Common myeloid progenitor, CD34-positive (primary cell): ENCODE results near the gene LUM.
"Not testable (repeated sequence)": the region's sequence is repeated elsewhere in the genome, so short reads cannot be mapped to it uniquely, and the experiment has no call there.

ENCODE experiments used
- CTCF ChIA-PET: fragments of 350-600 bp; sonication (Branson Sonifier 250); formaldehyde crosslinking; loops from one replicate; lab custom pipeline; 2021; ENCODE audit warnings: antibody characterized with exemption; lab: Charles Lee
- POLR2A ChIA-PET: fragments of 350-600 bp; sonication (Branson Sonifier 250); formaldehyde crosslinking; loops from one replicate; lab custom pipeline; 2021; ENCODE audit warnings: antibody characterized with exemption; lab: Charles Lee
- DNase-seq, 3 donors: peaks; one replicate each; pipeline versions ENCODE4 v3.0.0 to v3.0.0-alpha.2; 2013
- H3K27ac ChIP-seq, 2 experiments: 1 replicate in 1 of 2; 2 replicates in 1 of 2; pipeline ENCODE4 v1.7.0; 2013; ENCODE audit warnings: inconsistent platforms in 2 of 2, low read length in 2 of 2, mild to moderate bottlenecking in 2 of 2, low read depth in 1 of 2, moderate library complexity in 1 of 2; ENCODE audit not compliant: severe bottlenecking in 2 of 2, insufficient read depth in 1 of 2, poor library complexity in 1 of 2
- H3K27me3 ChIP-seq, 5 experiments: replicated peaks in 2 of 5; 1 replicate in 3 of 5; 2 replicates in 2 of 5; pipeline versions ENCODE4 v1.6.1 to v1.7.0; 2013; ENCODE audit warnings: low read length in 4 of 5, mild to moderate bottlenecking in 2 of 5, moderate library complexity in 2 of 5, inconsistent platforms in 1 of 5; ENCODE audit not compliant: insufficient read depth in 5 of 5, control insufficient read depth in 4 of 5
- H3K36me3 ChIP-seq, 4 experiments: 1 replicate in 2 of 4; 2 replicates in 2 of 4; pipeline versions ENCODE4 v1.6.1 to v1.7.0; 2013; ENCODE audit warnings: low read length in 3 of 4, control low read depth in 1 of 4, mild to moderate bottlenecking in 1 of 4; ENCODE audit not compliant: control insufficient read depth in 4 of 4, insufficient read depth in 4 of 4
- H3K4me1 ChIP-seq, 4 experiments: 1 replicate in 3 of 4; 2 replicates in 1 of 4; pipeline versions ENCODE4 v1.6.1 to v1.7.1; 2013; ENCODE audit warnings: low read length in 3 of 4, mild to moderate bottlenecking in 3 of 4, control low read depth in 1 of 4, inconsistent platforms in 1 of 4, moderate library complexity in 1 of 4; ENCODE audit not compliant: control insufficient read depth in 4 of 4, insufficient read depth in 4 of 4; ENCODE audit errors: control extremely low read depth in 1 of 4
- H3K4me3 ChIP-seq, 7 experiments: 1 replicate in 4 of 7; 2 replicates in 3 of 7; pipeline versions ENCODE4 v1.5.1 to v1.7.0; 2013; ENCODE audit warnings: mild to moderate bottlenecking in 7 of 7, low read length in 6 of 7, moderate library complexity in 6 of 7, inconsistent platforms in 2 of 7, low read depth in 2 of 7, control low read depth in 1 of 7; ENCODE audit not compliant: insufficient read depth in 4 of 7, control insufficient read depth in 1 of 7; ENCODE audit errors: extremely low read depth in 1 of 7
- H3K9me3 ChIP-seq, 5 experiments: 1 replicate in 4 of 5; 2 replicates in 1 of 5; pipeline versions ENCODE4 v1.6.1 to v1.7.1; 2013; ENCODE audit warnings: low read length in 4 of 5, mild to moderate bottlenecking in 2 of 5, inconsistent platforms in 1 of 5, low read depth in 1 of 5, moderate library complexity in 1 of 5; ENCODE audit not compliant: control insufficient read depth in 4 of 5, insufficient read depth in 2 of 5; ENCODE audit errors: control extremely low read depth in 1 of 5
- WGBS: methylation state at CpG from one replicate; pipeline ENCODE4 v1.1.5; 2013; ENCODE audit not compliant: insufficient coverage; 5-methylcytosine and 5-hydroxymethylcytosine counted together

The LUM gene

DNA sequence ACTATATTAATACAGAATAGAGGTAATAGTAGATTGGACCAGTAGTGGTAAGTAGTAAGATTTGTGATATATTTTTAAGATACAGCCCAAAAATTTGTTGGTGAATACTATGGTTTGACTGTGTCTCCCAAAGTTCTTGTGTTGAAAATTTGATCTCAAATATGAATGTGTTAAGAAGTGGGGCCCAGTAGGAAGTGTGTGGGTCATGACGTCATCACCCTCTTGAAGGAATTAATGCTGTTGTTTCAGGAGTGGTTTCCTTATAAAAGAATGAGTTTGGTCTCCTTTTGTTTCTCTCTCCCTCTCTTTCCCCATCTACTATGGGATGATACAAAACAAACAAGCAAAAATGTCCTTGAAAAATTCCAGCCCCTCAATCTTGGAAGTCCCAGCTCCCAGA is 16.3 kb downstream of the LUM start:
- peaks cover 0 to 2% (median 0%) of the 10 kb centered on the region in 4 experiments for H3K36me3 ChIP-seq
- peaks cover 0 to 12% (median 4%) of the 10 kb centered on the region in 4 experiments for H3K4me1 ChIP-seq
- WGBS: no CpG with 5 or more reads among the region's 1 CpG
- no peak for DNase-seq
- no peak overlapping the region for H3K27ac ChIP-seq
- no peaks in the 10 kb centered on the region for H3K27me3 ChIP-seq
- POLR2A ChIA-PET: no interaction called here
- no peak overlapping the region for H3K4me3 ChIP-seq
- peaks cover 0 to 14% (median 2%) of the 10 kb centered on the region in 5 experiments for H3K9me3 ChIP-seq
- CTCF ChIA-PET: interaction anchor here (1.4 kb wide), 1 partner anchor 14 kb away, joined by 4 read pairs; no protein-coding TSS in a partner anchor

DNA sequence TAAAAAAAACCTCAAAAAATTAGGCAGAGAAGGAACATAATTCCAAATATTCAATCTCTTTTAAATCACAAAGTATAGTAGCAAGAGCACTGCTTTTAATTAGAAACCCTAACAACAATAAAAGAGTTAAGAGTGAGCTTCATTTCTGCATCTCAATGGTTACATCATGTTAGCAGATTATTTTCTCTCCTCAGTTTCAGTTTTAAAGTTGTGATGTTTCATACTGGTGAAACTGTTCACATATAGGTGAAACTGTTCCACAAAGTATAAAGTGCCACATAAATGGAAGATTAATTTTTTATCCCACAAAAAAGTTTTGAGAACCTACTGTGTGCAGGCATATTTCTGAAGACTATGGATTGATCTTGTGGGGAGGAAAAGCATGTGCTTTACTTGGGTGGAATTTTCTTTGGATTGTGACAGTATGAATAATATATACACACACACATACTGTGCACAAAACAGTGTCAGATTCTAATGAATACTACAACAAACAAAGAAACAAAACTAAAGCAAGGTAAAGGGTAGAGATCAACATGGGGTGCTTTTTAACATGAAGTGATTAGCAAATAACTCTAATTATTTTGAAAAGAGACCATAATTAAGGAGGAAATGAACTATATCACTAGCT is 17.1 kb downstream of the LUM start:
- DNase-seq: peak in 2 of 3 donors; percentile 32 to 52
- CTCF ChIA-PET: interaction anchor here (1.4 kb wide), 1 partner anchor 15 kb away, joined by 4 read pairs; no protein-coding TSS in a partner anchor
- Histone ChIP-seq H3K4me1 (peaks cover 0 to 12% (median 4%) of the 10 kb centered on the region in 4 experiments), H3K36me3 (peaks cover 0 to 2% (median 0%) of the 10 kb centered on the region in 4 experiments), H3K4me3 (peak overlapping the region in 1 of 7 experiments; percentile 47), H3K27ac (peak overlapping the region in 1 of 2 experiments; percentile 32), H3K9me3 (peaks cover 0 to 22% (median 2%) of the 10 kb centered on the region in 5 experiments), H3K27me3 (no peaks in the 10 kb centered on the region)
- POLR2A ChIA-PET: no interaction called here

DNA sequence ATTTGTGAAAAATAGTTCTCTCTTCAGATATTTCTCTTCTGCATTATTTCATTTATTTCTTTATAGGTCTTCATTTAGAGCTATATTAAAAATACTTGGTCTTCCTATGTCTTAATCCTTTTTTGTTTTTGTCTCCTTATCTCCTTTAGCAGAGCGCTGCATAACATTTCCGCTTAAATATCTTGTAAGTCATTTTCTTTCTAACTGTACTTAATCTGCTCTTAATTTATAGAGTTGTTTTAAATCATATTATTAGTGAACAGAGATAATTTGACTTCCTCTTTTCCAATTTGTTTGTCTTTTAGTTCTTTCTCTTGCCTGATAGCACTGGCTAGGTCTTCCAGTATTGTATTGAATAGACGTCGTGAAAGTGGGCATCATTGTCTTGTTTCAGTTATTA is 18.0 kb downstream of the LUM start:
- peaks cover 0 to 26% (median 3%) of the 10 kb centered on the region in 5 experiments for H3K9me3 ChIP-seq
- H3K27me3 ChIP-seq: no peaks in the 10 kb centered on the region
- H3K4me1 ChIP-seq: peaks cover 0 to 9% (median 1%) of the 10 kb centered on the region in 4 experiments
- WGBS: no CpG with 5 or more reads among the region's 4 CpGs
- POLR2A ChIA-PET: no interaction called here
- peak; percentile 25 to 81 (median 54) for DNase-seq
- peaks cover 0 to 2% (median 0%) of the 10 kb centered on the region in 4 experiments for H3K36me3 ChIP-seq
- H3K27ac ChIP-seq: no peak overlapping the region
- H3K4me3 ChIP-seq: peak overlapping the region in 2 of 7 experiments; percentile 1 to 47
- CTCF ChIA-PET: no interaction called here

DNA sequence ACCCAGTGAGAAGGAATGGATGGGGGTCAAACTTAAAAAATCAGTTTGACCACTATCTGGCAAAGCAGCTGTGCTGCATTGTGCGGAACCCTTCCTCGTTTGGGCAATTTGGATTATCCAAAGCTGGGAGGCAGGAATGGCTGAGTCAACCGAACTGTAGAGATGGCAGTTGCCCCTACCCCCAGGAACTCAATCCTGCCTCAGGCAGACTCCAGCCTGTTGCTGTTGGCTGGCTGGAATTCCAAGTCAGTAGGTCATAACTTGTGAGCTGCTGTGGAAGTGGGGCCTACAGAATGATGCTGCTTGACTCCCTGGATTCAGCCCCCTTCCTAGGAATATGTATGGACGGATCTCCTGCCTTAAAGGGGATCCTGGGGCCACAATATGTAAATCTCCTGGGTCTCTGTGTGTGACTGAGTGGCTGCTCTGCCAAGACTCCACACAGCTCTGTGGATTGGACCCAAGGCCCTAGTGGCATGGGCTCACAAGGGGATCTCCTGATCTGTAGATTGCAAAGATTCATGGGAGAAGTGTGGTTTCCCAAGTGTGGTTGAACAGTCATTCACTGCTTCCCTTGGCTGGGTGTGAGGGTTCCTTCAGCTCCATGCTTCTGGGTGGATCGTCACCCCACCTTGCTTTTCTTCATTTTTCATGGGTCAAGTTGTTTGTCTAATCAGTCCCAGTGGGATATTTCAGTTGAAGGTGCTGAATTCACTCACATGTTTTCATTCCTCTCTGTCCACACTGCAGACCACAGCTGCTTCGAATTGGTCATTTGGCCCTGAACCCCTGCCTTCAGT is 19.2 kb downstream of the LUM start:
- ChIA-PET CTCF (interaction anchor here (0.5 to 2.5 kb wide), 2 partner anchors 16 to 529 kb away, joined by 3 to 7 read pairs; no protein-coding TSS in a partner anchor), POLR2A (no interaction called here)
- H3K4me1 ChIP-seq: peaks cover 0 to 8% (median 0%) of the 10 kb centered on the region in 4 experiments
- H3K27ac ChIP-seq: no peak overlapping the region
- no peak overlapping the region for H3K4me3 ChIP-seq
- peaks cover 0 to 28% (median 3%) of the 10 kb centered on the region in 5 experiments for H3K9me3 ChIP-seq
- DNase-seq: peak in 1 of 3 donors; percentile 15
- 68% methylated on average over 4 of the region's 6 CpGs for WGBS
- no peaks in the 10 kb centered on the region for H3K27me3 ChIP-seq
- no peaks in the 10 kb centered on the region for H3K36me3 ChIP-seq

DNA sequence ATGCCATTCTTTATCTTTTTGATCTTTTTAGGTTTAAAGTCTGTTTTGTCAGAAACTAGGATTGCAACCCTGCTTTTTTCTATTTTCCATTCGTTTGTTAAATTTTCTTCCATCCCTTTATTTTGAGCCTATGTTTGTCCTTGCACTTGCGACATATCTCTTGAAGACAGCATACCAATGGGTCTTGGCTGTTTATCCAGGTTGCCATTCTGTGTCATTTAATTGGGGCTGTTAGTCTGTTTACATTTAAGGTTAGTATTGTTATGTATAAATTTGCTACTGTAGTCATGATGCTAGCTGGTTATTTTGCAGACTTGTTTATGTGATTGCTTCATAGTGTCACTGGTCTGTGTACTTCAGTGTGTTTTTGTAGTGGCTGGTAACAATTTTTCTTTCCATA is 21.3 kb downstream of the LUM start:
- H3K9me3 ChIP-seq: peaks cover 0 to 28% (median 1%) of the 10 kb centered on the region in 5 experiments
- H3K27ac ChIP-seq, H3K4me1 ChIP-seq, H3K36me3 ChIP-seq, H3K4me3 ChIP-seq, CTCF ChIA-PET, H3K27me3 ChIP-seq, POLR2A ChIA-PET: not testable (repeated sequence)
- WGBS: no CpG with 5 or more reads among the region's 2 CpGs
- DNase-seq: peak; percentile 7 to 44 (median 28)

DNA sequence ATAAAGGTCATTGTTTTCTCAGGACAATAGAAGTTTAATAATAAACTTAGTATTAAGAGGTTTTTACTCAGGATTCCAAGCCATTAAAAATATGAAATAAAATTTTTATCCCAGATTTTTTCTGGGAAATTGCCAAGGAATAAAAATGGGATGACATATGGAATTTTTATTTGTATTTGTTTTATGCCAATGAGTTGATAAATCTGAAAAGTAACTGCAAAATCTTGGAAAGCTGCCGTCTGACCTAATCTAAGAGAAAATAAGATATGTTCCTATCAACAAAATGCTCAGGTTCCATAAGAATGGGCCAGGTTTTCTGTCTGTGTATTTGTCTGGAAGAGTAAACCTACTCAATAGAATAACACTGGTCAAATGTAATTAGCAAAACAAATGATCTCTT is 31.3 kb downstream of the LUM start:
- CTCF ChIA-PET: no interaction called here
- H3K27me3 ChIP-seq: peaks cover 0 to 2% (median 0%) of the 10 kb centered on the region in 5 experiments
- POLR2A ChIA-PET: no interaction called here
- no peaks in the 10 kb centered on the region for H3K4me1 ChIP-seq
- no peak overlapping the region for H3K27ac ChIP-seq
- DNase-seq: no peak
- no peaks in the 10 kb centered on the region for H3K36me3 ChIP-seq
- H3K4me3 ChIP-seq: no peak overlapping the region
- H3K9me3 ChIP-seq: no peaks in the 10 kb centered on the region
- WGBS: 100% methylated on average over 1 of the region's 1 CpG

DNA sequence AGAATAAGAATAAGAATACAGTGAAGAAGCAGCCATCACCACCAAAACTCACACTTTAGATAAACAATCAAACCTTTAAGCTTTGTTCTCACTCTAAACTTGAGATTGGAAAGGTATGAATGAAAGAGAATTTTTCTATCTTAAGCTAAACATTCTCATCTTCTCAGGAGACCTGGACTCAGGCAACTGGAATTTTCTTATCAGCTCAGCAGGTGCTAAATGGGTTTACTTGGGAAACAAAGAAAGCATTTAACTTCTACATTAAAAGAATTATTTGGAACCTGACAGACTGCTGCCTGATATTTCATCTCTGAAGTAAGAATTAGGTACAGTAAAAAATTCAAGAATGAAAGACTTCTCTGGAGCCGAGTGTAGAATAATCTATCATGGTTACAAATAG is 32.8 kb downstream of the LUM start:
- POLR2A ChIA-PET: no interaction called here
- no peaks in the 10 kb centered on the region for H3K36me3 ChIP-seq
- peaks cover 0 to 2% (median 0%) of the 10 kb centered on the region in 5 experiments for H3K27me3 ChIP-seq
- H3K4me3 ChIP-seq: no peak overlapping the region
- WGBS: 100% methylated on average over 1 of the region's 1 CpG
- no peaks in the 10 kb centered on the region for H3K4me1 ChIP-seq
- DNase-seq: no peak
- no peak overlapping the region for H3K27ac ChIP-seq
- H3K9me3 ChIP-seq: no peaks in the 10 kb centered on the region
- CTCF ChIA-PET: interaction anchor here (1.3 kb wide), 1 partner anchor 14 kb away, joined by 4 read pairs; no protein-coding TSS in a partner anchor
